ENCODE measurements around the gene TMEM273. TPM values are rescaled to one million over a fixed set of nuclear protein-coding genes. Genes with fewer than 3 reads are reported as not detected.
"Not testable (repeated sequence)": the region's sequence is repeated elsewhere in the genome, so short reads cannot be mapped to it uniquely, and the experiment has no call there.

The TMEM273 gene
- total RNA-seq, 1 experiment from 2014 or later, result not detected

GRCh38 chr10:49212076-49212475 is 23.9 kb upstream of the TMEM273 start:
- DNase-seq (ENCODE audit: low read depth, low spot score), result no peak
- in situ Hi-C loops (cut with HindIII; ENCODE audit: low pct_unique_long_range_greater_than_20kb, low sequenced_read_pairs), result no loop called here

DNA sequence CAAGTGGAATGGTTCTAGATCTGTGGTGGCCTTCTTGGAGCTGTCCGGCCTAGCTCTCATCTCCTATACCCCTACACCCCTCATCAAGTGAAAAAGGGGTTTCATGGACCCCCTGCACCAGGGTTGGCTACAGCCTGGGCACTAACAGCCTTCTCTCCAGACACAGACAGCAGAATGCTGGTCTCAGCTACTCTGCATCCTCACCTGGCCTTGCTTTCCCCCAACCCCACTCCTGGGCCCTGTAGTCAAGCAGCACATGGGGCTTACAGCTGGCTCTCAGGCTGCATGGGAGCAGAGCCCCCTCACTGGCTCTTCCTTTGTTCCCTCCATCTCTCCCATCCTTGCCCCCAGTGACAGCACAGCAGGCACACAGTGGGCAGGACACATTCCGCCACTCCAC is 20.8 kb upstream of the TMEM273 start:
- no peak for DNase-seq (ENCODE audit: low read depth, low spot score)
- in situ Hi-C loops (cut with HindIII; ENCODE audit: low pct_unique_long_range_greater_than_20kb, low sequenced_read_pairs), result no loop called here

DNA sequence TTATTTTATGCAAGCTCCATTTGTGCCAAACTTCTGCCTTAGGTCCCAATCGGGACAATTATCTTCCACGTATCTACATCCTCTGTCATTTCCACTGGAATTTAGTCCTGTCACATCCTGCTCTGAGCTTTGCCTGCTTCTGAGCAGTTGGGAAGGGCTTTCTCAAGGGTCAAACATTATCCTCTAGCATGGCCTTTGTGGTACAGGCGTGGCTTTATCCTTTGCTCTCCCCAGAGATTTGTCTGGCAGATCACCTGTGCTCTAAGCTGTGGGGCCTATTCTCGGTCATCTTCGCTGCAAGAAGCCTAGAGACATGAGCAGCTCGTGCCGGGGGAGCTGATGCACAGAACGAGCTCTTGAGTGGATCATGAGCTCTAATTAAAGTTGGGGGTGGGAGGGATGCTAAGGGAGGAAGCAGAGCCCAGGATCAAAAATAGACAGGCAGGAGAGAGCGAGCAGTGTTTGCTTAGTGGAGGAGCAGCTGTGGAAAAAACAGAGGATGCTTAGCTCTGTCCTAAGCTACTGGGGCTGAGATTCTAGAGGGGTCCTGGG is 19.8 kb upstream of the TMEM273 start:
- DNase-seq (ENCODE audit: low read depth, low spot score), result no peak
- in situ Hi-C loops (cut with HindIII; ENCODE audit: low pct_unique_long_range_greater_than_20kb, low sequenced_read_pairs), result no loop called here

DNA sequence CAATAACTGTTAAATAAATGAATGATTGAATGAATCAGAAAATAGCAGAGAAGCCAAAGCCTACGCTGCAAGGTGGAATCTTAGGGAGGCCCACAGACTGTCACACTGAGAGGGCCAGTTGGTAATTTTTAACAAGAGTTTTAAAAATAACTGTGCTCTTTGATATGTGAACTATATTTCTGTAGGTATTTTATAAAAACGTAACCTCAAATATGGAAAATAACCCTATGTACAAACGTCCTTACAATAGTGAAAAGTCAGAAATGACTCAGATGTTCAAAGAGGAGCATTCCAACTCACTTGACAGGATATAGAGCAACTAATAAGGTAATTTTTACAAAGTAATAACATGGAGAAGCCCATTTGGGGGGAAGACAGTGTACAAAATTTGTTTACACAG is 18.9 kb upstream of the TMEM273 start:
- DNase-seq (ENCODE audit: low read depth, low spot score), result no peak
- in situ Hi-C loops (cut with HindIII; ENCODE audit: low pct_unique_long_range_greater_than_20kb, low sequenced_read_pairs), result no loop called here

DNA sequence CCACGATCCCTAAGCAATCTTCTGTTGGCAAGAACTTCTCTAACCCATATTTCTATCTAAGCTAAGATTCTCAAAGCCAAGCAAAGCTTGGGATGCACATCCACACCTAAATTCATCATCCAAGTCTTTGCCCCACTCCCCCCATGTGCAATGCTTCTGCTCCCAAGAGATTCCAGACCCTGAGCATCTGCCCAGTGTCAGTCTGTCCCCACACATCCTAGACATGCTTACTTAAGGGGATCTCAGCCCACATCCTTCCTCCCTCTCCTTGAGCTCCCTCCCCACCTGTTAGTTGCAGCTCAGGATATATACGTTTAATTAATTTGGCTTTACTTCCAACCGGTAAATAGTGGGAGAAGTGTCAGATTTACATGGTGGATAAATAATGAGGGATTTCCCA is 17.0 kb upstream of the TMEM273 start:
- in situ Hi-C loops (cut with HindIII; ENCODE audit: low pct_unique_long_range_greater_than_20kb, low sequenced_read_pairs), result no loop called here
- no peak for DNase-seq (ENCODE audit: low read depth, low spot score)

DNA sequence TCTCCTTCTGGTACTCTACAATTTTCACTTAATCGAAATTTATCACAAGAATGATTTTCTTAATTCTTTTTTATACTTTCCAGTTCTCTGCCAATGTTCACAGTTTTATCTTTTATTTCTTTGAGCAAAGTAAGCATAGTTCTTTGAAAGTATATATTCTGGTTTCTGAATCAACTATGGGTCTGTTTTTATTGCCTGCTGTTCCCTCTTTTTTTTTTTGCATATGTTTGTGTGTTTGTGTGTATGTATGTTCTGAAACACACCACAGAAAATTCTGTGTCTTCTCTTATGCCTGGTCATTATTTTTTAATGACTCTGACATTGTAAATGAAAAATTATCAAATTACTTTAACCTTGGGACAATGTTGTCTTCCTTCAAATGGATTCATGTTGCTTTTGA is 15.9 kb upstream of the TMEM273 start:
- no peak for DNase-seq (ENCODE audit: low read depth, low spot score)
- in situ Hi-C loops (cut with HindIII; ENCODE audit: low pct_unique_long_range_greater_than_20kb, low sequenced_read_pairs), result no loop called here

GRCh38 chr10:49202266-49202665 is 14.1 kb upstream of the TMEM273 start:
- in situ Hi-C loops (cut with HindIII; ENCODE audit: low pct_unique_long_range_greater_than_20kb, low sequenced_read_pairs), result no loop called here
- DNase-seq (ENCODE audit: low read depth, low spot score), result no peak

DNA sequence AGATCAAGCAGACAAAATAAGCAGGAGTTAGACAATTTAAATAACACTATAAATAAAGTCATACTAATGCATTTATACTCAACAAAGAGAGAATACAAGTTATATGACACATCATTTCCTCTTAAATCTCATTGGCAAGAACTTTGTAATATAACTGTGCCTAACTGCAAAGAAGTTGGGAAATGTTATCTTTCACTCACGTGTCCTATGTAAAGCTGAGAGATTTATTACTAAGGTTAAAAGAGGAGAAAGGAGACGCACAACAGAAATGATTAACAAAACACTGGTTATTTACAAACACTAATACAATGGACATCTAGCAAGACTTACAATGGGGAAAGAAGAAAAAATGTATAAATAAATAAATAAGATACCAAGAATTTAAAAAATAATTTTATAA is 12.7 kb upstream of the TMEM273 start:
- in situ Hi-C loops (cut with HindIII; ENCODE audit: low pct_unique_long_range_greater_than_20kb, low sequenced_read_pairs), result no loop called here
- DNase-seq (ENCODE audit: low read depth, low spot score), result no peak

GRCh38 chr10:49197171-49197570 is 9.0 kb upstream of the TMEM273 start:
- no peak for DNase-seq (ENCODE audit: low read depth, low spot score)
- in situ Hi-C loops (cut with HindIII; ENCODE audit: low pct_unique_long_range_greater_than_20kb, low sequenced_read_pairs), result no loop called here

- in situ Hi-C loops (cut with HindIII; ENCODE audit: low pct_unique_long_range_greater_than_20kb, low sequenced_read_pairs); DNase-seq (ENCODE audit: low read depth, low spot score): not testable (repeated sequence)
Observed at GRCh38 chr10:49195864-49196263, 7.7 kb upstream of the TMEM273 start.

- no peak for DNase-seq (ENCODE audit: low read depth, low spot score)
- in situ Hi-C loops (cut with HindIII; ENCODE audit: low pct_unique_long_range_greater_than_20kb, low sequenced_read_pairs), result no loop called here
Observed at GRCh38 chr10:49194212-49194920, 6.2 kb upstream of the TMEM273 start.

DNA sequence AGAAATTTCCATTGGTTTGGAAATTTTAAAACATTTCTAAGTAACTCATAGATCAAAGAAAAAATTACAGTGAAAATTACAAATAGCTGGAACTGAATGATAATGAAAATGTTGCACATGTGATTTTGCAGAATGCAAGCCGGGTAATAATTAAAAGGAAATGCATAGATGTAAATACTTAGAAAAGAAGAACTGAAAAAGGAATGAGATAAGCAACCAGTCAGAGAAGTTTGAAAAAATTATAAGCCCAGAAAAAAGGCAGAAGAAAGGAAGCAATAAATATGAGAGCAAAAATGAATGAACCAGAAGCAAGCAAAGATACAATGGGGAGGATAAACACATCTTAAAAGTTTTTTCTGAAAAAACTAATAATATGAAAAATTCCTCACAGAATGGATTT is 3.2 kb upstream of the TMEM273 start:
- in situ Hi-C loops (cut with HindIII; ENCODE audit: low pct_unique_long_range_greater_than_20kb, low sequenced_read_pairs), result no loop called here
- DNase-seq (ENCODE audit: low read depth, low spot score), result no peak

DNA sequence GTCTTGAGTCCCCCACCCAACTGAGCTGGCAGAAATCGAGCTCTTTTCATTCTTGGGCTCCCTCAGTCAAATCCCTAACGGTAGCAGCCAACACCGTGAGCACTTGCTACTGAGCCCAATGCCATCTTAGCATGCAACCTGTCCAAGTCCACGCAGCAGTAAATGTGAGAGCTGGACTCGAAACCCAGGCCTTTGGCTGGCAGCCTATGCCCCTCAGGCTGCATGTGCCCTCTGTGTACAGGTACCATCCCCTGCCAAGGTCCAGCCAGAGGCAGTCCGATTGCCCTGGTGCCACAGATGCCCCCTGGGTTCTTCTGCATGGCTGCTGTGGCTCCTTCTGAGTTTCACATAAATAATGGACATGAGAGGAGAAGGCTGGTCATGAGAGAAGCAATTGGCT is 1.2 kb upstream of the TMEM273 start:
- in situ Hi-C loops (cut with HindIII; ENCODE audit: low pct_unique_long_range_greater_than_20kb, low sequenced_read_pairs), result no loop called here
- DNase-seq (ENCODE audit: low read depth, low spot score), result no peak

DNA sequence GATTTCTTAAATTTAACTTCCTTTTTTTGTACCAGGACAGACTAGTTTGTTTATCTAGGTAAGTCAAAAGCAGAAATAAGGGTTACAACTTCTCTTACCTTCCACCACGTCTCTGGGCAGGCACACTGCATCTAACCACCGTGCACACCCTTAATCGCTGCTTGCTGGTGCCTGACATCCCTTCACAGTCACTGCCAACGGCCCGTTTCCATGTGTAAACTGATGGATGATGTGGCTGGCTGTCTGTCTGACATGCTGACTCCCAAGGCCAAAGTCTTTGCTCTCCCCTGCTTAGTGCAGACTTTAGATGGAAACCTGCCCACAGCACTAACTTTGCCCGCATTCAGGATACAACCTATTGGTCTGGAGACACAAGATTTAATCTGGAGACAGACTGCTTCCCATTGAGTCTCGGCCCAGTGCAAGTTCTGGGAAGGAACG is 1.1 kb downstream of the TMEM273 start:
- DNase-seq (ENCODE audit: low read depth, low spot score), result no peak
- in situ Hi-C loops (cut with HindIII; ENCODE audit: low pct_unique_long_range_greater_than_20kb, low sequenced_read_pairs), result no loop called here

- in situ Hi-C loops (cut with HindIII; ENCODE audit: low pct_unique_long_range_greater_than_20kb, low sequenced_read_pairs), result no loop called here
- DNase-seq (ENCODE audit: low read depth, low spot score), result no peak
Observed at GRCh38 chr10:49186613-49187012, 1.6 kb downstream of the TMEM273 start.

DNA sequence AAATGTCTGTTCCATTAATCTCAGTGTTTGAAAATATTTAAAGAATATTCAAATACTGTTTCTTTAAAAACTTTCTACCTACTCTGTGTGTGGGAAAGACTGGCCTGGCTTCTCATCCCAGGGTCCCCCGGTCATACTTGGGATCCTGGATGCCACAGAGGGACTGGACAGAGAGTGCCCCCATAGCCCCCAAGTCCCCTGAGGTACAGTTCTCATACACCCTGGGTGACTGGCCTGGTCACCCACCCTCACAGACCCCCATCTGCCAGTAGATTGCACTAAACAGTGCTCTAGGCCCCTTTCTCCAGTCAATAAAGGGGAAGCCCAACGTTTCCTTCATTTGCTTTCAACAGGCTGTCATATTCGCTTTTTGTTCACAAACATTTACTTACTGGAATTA is 3.0 kb downstream of the TMEM273 start:
- DNase-seq (ENCODE audit: low read depth, low spot score), result no peak
- in situ Hi-C loops (cut with HindIII; ENCODE audit: low pct_unique_long_range_greater_than_20kb, low sequenced_read_pairs), result no loop called here

DNA sequence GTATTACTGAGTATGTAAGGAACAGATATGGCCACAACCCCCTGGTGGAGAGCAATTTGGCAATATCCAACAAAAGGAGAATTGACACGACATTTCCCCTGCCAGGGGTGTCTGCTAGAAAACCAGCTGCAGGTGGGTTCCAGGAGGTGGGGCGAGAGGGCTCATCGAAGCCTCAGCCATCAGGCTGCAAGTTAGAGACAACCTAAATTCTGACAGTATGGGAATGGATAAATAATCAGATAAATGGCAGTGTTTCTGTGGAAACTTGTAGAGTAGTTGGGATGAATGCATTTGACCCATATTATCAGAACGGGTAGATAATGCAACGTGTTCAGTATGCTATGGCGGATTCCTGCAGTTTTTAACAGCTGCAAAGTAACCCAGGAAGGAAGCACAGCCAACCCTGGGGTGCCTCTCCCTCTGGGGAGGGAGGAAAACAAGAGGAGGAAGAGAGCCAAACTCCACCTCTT is 3.5 kb downstream of the TMEM273 start:
- DNase-seq (ENCODE audit: low read depth, low spot score), result no peak
- in situ Hi-C loops (cut with HindIII; ENCODE audit: low pct_unique_long_range_greater_than_20kb, low sequenced_read_pairs), result no loop called here

GRCh38 chr10:49183596-49184542 is 4.3 kb downstream of the TMEM273 start:
- in situ Hi-C loops (cut with HindIII; ENCODE audit: low pct_unique_long_range_greater_than_20kb, low sequenced_read_pairs), result no loop called here
- no peak for DNase-seq (ENCODE audit: low read depth, low spot score)
